GM18520 (cell line): ENCODE data around the gene CEND1.

Experiments
- ATAC-seq: cut with Tn5 transposase; IDR thresholded peaks from one replicate; pipeline ENCODE4 v1.9.1; 2021; ENCODE audit not compliant: unreplicated experiment

The CEND1 gene

GRCh38 chr11:796565-797295, 6.8 kb upstream of the CEND1 start:
- ATAC-seq: no peak

- ATAC-seq: no peak
These were observed 6.0 kb upstream of the CEND1 start for GRCh38 chr11:795634-796564.

DNA sequence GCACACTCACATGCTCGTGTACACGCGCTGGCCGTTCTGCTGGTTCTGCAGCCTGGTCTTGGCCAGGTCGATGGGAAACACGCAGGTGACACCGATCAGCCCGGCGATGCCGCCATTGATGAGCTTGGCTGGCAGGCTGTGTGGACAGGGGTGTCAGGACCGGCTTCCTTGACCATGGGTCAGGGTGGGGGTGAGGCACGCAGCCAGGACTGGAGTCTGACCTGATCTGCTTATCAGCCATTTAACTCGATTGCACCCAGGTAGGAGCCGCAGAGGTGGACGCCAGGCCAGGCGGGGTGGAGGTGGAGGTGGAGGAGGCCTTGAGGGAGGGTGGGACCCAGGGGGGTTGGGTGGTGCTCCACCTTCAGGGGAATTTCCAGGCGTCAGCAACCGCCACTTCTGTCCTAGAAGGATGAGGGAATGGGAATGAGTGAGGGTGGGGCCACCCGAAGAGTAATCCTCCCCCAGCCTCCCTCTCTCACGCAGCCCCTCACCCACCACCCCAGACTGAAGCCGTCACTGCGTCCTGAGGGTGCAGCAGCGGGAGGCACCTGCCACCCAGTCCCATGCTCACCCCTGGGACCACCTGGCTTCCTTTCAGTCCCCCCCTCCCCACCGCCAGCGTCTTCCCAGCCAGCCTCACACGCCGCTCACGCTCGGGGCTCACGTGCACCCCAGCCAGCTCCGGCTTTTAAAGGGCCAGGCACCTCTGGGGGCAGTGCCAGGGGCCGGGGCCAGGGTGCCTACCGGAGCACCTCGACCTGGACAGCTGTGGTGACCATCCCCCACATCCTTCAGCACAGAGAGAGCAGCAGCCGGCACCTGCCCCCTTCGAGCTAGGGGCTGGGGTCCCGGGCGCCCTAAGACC, 5.1 kb upstream of the CEND1 start:
- ATAC-seq: no peak

GRCh38 chr11:794013-794765, 4.3 kb upstream of the CEND1 start:
- ATAC-seq: no peak

DNA sequence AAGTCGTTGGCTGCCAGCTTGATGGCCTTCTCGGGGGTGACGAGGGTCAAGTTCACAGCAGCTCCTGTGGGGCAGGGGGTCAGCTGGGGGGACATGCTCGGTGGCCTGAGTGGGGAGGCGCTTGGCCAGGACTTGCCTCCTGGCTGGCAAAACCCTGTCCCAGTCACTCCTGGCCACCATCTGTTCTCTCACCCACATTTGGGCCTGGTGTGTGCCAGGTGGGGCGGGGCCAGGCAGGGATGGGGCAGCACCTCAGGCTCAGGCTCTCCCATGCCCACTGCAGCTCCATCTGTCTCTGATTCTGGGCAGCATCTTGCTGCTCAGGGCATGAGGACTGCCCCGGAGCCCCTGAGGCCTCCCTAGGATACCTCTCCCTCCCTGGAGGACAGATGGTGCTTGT, 3.7 kb upstream of the CEND1 start:
- ATAC-seq: no peak

GRCh38 chr11:792873-793272, 3.0 kb upstream of the CEND1 start:
- no peak for ATAC-seq

DNA sequence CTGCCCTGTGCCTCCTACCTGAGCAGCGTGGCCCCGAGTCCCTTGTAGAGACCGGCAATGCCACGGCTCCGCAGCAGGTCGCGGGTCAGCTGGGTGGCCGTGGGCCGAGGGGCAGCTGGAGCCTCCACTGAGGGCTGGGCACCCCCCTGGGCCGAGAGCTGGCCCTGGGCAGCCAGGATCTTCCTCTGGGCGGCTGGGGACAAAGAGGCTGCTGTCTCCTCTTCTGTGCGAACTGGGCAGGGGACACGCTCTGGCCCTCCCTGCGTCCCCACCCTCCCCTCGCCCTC, 2.6 kb upstream of the CEND1 start:
- no peak for ATAC-seq

DNA sequence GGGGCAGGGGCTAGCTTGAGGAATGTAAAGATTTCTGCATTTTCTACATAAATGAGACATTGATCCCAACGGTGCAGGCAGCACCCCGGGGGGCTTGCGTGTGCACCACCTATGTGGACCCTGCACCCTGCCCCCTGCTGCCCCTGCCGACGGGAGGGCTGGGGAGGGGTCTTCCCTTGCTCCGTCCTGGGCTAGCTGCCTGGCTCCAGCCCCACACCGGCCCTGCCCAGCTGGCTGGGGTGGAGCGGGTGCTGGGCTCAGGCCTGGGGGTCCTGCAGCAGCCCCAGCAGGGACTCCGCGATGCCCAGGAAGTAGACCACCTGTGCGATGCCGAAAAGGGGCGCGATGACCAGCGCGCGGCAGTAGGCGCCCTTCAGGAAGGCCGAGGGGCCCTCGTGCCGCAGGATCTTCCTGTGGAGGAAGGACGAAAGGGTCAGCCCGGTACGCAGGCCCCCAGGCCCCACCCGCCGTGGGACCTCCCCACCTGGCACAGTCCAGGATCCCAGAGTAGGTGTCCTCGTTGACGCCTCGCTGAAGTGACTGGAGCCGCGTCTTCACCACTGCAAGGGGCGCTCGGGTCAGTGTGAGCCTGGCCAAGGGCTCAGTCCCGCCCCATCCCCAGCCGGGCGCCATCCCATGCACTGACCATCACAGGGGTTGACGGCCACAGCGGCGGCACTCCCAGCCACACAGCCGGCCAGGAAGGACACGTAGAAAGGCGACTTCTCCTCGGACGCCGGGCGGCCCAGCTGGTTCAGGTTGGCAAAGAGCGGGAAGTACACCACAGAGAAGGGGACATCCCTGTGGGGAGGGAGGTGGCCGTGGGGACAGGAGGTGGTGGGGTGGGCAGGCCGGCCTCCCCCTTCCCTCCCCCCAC, 2.0 kb upstream of the CEND1 start:
- no peak for ATAC-seq

GRCh38 chr11:790721-791564, 1.1 kb upstream of the CEND1 start:
- ATAC-seq: no peak

- no peak for ATAC-seq
These were observed 643 bp downstream of the CEND1 start for GRCh38 chr11:788953-789940.

GRCh38 chr11:788009-788640, 1.8 kb downstream of the CEND1 start:
- ATAC-seq: no peak

DNA sequence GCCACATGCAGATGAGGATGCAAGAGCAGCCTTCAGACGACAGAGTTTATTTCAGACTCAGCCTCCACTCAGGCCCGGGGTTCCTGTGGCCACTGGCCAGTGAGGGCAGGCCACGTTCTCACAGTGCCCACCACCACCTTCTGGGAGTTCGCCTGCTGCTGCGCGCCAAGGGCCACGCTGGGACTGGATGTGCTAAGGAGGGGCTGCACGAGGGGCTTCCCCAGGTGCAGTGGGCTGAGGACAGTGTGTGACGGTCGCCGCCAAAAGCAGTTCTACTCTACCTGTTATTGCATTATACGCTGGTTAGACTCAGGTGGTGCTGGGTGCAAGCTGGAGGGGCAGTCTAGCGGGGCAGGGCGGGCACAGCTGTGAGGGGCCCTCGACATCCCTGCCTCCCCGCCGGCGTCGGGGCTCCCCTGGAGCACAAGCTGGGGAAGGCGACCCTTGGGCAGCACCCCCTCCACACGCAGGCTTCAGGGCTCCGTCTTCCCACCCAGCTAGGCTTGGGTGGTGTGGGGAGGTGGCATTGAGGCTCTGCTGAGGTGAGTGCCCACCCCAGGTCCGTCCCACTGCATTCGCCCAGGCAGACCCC, 2.7 kb downstream of the CEND1 start:
- no peak for ATAC-seq

- ATAC-seq: no peak
These were observed 3.4 kb downstream of the CEND1 start for GRCh38 chr11:786235-787083.

DNA sequence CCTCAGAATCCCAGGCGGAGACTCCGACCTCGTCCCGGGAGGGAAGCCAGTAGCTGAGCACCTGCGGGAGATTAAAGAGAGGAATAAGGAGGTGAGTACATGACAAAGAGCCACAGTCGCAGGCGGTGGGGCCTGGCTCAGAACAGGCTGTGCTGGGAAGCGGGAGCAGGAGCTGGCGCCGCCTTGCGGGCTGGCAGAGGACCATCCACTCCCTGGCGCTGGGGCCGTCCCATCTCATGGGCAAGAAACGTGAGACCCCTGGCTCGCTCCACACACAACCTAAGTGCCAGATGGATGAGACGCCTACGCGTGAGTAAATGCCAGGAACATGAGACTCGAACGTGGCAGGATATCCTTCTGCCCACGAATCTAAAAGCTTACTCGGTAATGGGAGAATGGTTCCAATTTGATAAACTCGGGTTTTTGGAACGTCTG, 6.3 kb downstream of the CEND1 start:
- no peak for ATAC-seq

GRCh38 chr11:782264-783174, 7.4 kb downstream of the CEND1 start:
- no peak for ATAC-seq
